ENCODE data around the gene DDX24. TPM values are rescaled to one million over a fixed set of nuclear protein-coding genes. Genes with fewer than 3 reads are reported as not detected.
A peak's percentile ranks its signal among the peaks of the same experiment; 100 is the strongest.

DDX24 gene
- total and polyA plus RNA-seq, 9 of the 15 experiments (the other 6 are each of a cell fraction or from before 2014, with no cell fraction given) = 82.4 to 175 (median 122) TPM

GRCh38 chr14:94043756-94044475 lies 37.1 kb downstream of the DDX24 start:
- ATAC-seq (no peak), FAIRE-seq (no peak), DNase-seq (ENCODE audit: extremely low read depth in 1 of 4, low spot score in 3 of 4) (no peak)
- peaks cover 0 to 6% of the 10 kb centered on the region in 2 experiments; a peak in 2 of 5 replicates for H3K4me1 ChIP-seq (replicated peaks in 1 of 2; ENCODE audit: control insufficient read depth in 2 of 2, insufficient read depth in 2 of 2, low read length in 2 of 2)
- H3K9me3 ChIP-seq (replicated peaks; ENCODE audit: control insufficient read depth, insufficient read depth, low read depth, low read length) = no peaks in the 10 kb centered on the region
- in situ Hi-C loops (cut with MboI) = no loop called here
- no peak overlapping the region for H3K9ac ChIP-seq (ENCODE audit: insufficient read depth in 1 of 2, low read depth in 2 of 2, low read length in 2 of 2)
- H3K4me2 ChIP-seq (ENCODE audit: insufficient read depth, low read length) = no peak overlapping the region
- 84% methylated on average over 14 of the region's 14 CpGs for WGBS (ENCODE audit: insufficient coverage, low coverage, missing lambda C conversion rate)
- intact Hi-C loops (cut with micrococcal nuclease) = no loop called here
- H3K36me3 ChIP-seq (ENCODE audit: control insufficient read depth, insufficient read depth, low read length) = peaks cover 35% of the 10 kb centered on the region; the same call in 2 of the 3 replicates
- H3K4me3 ChIP-seq = no peak overlapping the region
- no peaks in the 10 kb centered on the region for H4K20me1 ChIP-seq (replicated peaks; ENCODE audit: control insufficient read depth, insufficient read depth, low read length)
- peaks cover 2 to 11% of the 10 kb centered on the region in 2 experiments; a peak in 4 of 5 replicates for H3K27me3 ChIP-seq (ENCODE audit: control insufficient read depth in 2 of 2, insufficient read depth in 2 of 2, low read length in 2 of 2)
- no TSS peak for BruUV-seq (replicated peaks)
- no peak overlapping the region for H3K27ac ChIP-seq (ENCODE audit: extremely low read depth, low read depth, low read length)
- ChIA-PET POLR2A (interaction anchor here (0.6 to 0.7 kb wide), 2 partner anchors 31 to 679 kb away, joined by 3 read pairs; no protein-coding TSS in a partner anchor), CTCF (ENCODE audit: low intra/inter-chr PET ratio) (no interaction called here)
- TF ChIP-seq POLR2G (IDR thresholded peaks at IDR 0.05; ENCODE audit: low read depth, low read length) (peak; percentile 32; the same call in 1 of the 2 replicates), MECOM (CRISPR knock-in tag; IDR thresholded peaks at IDR 0.05) (no peak)
- H3K9me1 ChIP-seq (ENCODE audit: control insufficient read depth, insufficient read depth, low read length) = no peaks in the 10 kb centered on the region
- H3K79me2 ChIP-seq (ENCODE audit: control insufficient read depth, insufficient read depth, low read length) = no peaks in the 10 kb centered on the region
- no peak overlapping the region for H2AFZ ChIP-seq (ENCODE audit: low read depth, low read length)

DNA sequence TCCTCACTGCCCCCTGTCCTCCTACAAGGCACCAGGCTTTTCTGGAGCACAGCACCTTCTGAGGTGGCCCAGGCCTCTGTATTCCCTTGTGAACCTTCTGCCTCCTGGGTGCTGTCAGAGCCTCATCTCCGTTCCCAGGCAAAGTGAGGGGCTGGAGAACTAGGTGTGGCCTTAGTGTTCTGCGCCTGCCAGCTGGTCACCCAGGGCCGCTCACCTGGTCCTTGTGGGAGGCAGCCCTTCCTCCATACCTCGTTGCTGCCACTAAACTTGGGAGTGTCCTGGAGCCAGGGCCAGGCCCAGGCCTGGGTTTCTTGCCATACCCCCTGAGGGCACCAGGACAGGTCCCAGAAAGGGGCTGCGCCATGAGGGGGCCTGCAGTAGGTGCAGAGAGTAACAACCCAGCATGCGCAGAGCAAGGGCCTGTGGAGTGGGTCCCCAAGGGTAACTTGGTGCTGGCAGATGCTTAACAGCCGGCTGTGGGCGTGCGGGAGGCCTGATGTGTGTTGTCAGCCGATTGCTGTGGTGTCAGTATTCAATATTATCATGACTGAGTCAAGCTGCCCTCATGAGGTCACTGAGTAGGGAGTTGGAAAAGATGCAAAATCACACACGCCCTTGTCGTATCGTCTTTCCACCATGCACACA lies 37.8 kb downstream of the DDX24 start:
- H3K27me3 ChIP-seq (ENCODE audit: control insufficient read depth in 2 of 2, insufficient read depth in 2 of 2, low read length in 2 of 2) = peaks cover 2 to 11% of the 10 kb centered on the region in 2 experiments; a peak in 4 of 5 replicates
- intact Hi-C loops (cut with micrococcal nuclease) = no loop called here
- no peak overlapping the region for H3K4me2 ChIP-seq (ENCODE audit: insufficient read depth, low read length)
- H3K9me1 ChIP-seq (ENCODE audit: control insufficient read depth, insufficient read depth, low read length) = no peaks in the 10 kb centered on the region
- in situ Hi-C loops (cut with MboI) = no loop called here
- DNase-seq (ENCODE audit: extremely low read depth in 1 of 4, low spot score in 3 of 4) (no peak), FAIRE-seq (no peak), ATAC-seq (no peak)
- H3K9ac ChIP-seq (ENCODE audit: insufficient read depth in 1 of 2, low read depth in 2 of 2, low read length in 2 of 2) = no peak overlapping the region; a peak in 1 of 4 replicates
- no peak overlapping the region for H2AFZ ChIP-seq (ENCODE audit: low read depth, low read length)
- H3K79me2 ChIP-seq (ENCODE audit: control insufficient read depth, insufficient read depth, low read length) = no peaks in the 10 kb centered on the region
- H3K4me3 ChIP-seq = no peak overlapping the region
- CTCF ChIA-PET (ENCODE audit: low intra/inter-chr PET ratio) = no interaction called here
- 49% methylated on average over 8 of the region's 13 CpGs for WGBS (ENCODE audit: insufficient coverage, low coverage, missing lambda C conversion rate)
- H3K36me3 ChIP-seq (ENCODE audit: control insufficient read depth, insufficient read depth, low read length) = peaks cover 28% of the 10 kb centered on the region; the same call in 1 of the 3 replicates
- no peaks in the 10 kb centered on the region for H3K9me3 ChIP-seq (replicated peaks; ENCODE audit: control insufficient read depth, insufficient read depth, low read depth, low read length)
- no peak overlapping the region for H3K27ac ChIP-seq (ENCODE audit: extremely low read depth, low read depth, low read length)
- H3K4me1 ChIP-seq (replicated peaks in 1 of 2; ENCODE audit: control insufficient read depth in 2 of 2, insufficient read depth in 2 of 2, low read length in 2 of 2) = peaks cover 0 to 6% of the 10 kb centered on the region in 2 experiments; a peak in 2 of 5 replicates
- no TSS peak for BruUV-seq (replicated peaks)
- POLR2A ChIA-PET = interaction anchor here (0.7 kb wide), 1 partner anchor 678 kb away, joined by 3 read pairs; no protein-coding TSS in a partner anchor
- H4K20me1 ChIP-seq (replicated peaks; ENCODE audit: control insufficient read depth, insufficient read depth, low read length) = no peaks in the 10 kb centered on the region
- TF ChIP-seq KLF13 (tag; IDR thresholded peaks at IDR 0.05; ENCODE audit: borderline replicate concordance, low read depth) (no peak), ZBTB8A (IDR thresholded peaks at IDR 0.05; ENCODE audit: partially characterized antibody) (no peak), DMBX1 (CRISPR knock-in tag; IDR thresholded peaks at IDR 0.05; ENCODE audit: borderline replicate concordance) (no peak), ZBED1 (IDR thresholded peaks at IDR 0.05) (no peak), TBL1XR1 (IDR thresholded peaks at IDR 0.05; ENCODE audit: low read length in 2 of 2) (no peak), RBFOX2 (IDR thresholded peaks at IDR 0.05; ENCODE audit: low read depth, low read length) (no peak), CEBPG (CRISPR knock-in tag; IDR thresholded peaks at IDR 0.05) (no peak), CEBPG (tag; conservative IDR thresholded peaks at IDR 0.05 in 1 of 2, IDR thresholded peaks at IDR 0.05 in 1 of 2) (no peak)
- TF ChIP-seq, protein P1, sequence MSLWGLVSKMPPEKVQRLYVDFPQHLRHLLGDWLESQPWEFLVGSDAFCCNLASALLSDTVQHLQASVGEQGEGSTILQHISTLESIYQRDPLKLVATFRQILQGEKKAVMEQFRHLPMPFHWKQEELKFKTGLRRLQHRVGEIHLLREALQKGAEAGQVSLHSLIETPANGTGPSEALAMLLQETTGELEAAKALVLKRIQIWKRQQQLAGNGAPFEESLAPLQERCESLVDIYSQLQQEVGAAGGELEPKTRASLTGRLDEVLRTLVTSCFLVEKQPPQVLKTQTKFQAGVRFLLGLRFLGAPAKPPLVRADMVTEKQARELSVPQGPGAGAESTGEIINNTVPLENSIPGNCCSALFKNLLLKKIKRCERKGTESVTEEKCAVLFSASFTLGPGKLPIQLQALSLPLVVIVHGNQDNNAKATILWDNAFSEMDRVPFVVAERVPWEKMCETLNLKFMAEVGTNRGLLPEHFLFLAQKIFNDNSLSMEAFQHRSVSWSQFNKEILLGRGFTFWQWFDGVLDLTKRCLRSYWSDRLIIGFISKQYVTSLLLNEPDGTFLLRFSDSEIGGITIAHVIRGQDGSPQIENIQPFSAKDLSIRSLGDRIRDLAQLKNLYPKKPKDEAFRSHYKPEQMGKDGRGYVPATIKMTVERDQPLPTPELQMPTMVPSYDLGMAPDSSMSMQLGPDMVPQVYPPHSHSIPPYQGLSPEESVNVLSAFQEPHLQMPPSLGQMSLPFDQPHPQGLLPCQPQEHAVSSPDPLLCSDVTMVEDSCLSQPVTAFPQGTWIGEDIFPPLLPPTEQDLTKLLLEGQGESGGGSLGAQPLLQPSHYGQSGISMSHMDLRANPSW (CRISPR knock-in tag; IDR thresholded peaks at IDR 0.05) = no peak
